Measurements from ENCODE around the gene ATG10. TPM values are rescaled to one million over a fixed set of nuclear protein-coding genes. Genes with fewer than 3 reads are reported as not detected.
"Not testable (repeated sequence)": the region's sequence is repeated elsewhere in the genome, so short reads cannot be mapped to it uniquely, and the experiment has no call there.

The ATG10 gene
- total RNA-seq, 1 donor from 2014 or later = 14.8 TPM

GRCh38 chr5:81936066-81936465, 35.8 kb upstream of the ATG10 start:
- Mint-ChIP-seq H3K36me3 (peaks cover 3% of the 10 kb centered on the region), H3K4me3 (no peak overlapping the region), H3K4me1 (peaks cover 9% of the 10 kb centered on the region), H3K9me3 (peaks cover 14% of the 10 kb centered on the region), H3K27ac (no peak overlapping the region), H3K27me3 (ENCODE audit: low read depth) (no peaks in the 10 kb centered on the region)
- TF ChIP-seq CTCF (IDR thresholded peaks at IDR 0.05; ENCODE audit: unreplicated experiment) = no peak
- DNase-seq (ENCODE audit: low spot score in 2 of 2, unreplicated experiment in 2 of 2) = no peak

GRCh38 chr5:81936750-81937149, 35.1 kb upstream of the ATG10 start:
- H3K27ac Mint-ChIP-seq = no peak overlapping the region

GRCh38 chr5:81942746-81943145, 29.1 kb upstream of the ATG10 start:
- no peaks in the 10 kb centered on the region for H3K4me1 Mint-ChIP-seq
- H3K9me3 Mint-ChIP-seq = peaks cover 32% of the 10 kb centered on the region
- H3K27ac Mint-ChIP-seq = no peak overlapping the region
- peaks cover 10% of the 10 kb centered on the region for H3K36me3 Mint-ChIP-seq
- no peak for TF ChIP-seq CTCF (IDR thresholded peaks at IDR 0.05; ENCODE audit: unreplicated experiment)
- no peak overlapping the region for H3K4me3 Mint-ChIP-seq
- H3K27me3 Mint-ChIP-seq (ENCODE audit: low read depth) = no peaks in the 10 kb centered on the region
- no peak for DNase-seq (ENCODE audit: low spot score in 2 of 2, unreplicated experiment in 2 of 2)

More at GRCh38 chr5:81936750-81937149, 35.1 kb upstream of the ATG10 start:
- Mint-ChIP-seq H3K4me3 (no peak overlapping the region), H3K9me3 (peaks cover 20% of the 10 kb centered on the region), H3K4me1 (peaks cover 9% of the 10 kb centered on the region), H3K36me3 (peaks cover 8% of the 10 kb centered on the region), H3K27me3 (ENCODE audit: low read depth) (no peaks in the 10 kb centered on the region)
- no peak for DNase-seq (ENCODE audit: low spot score in 2 of 2, unreplicated experiment in 2 of 2)
- no peak for TF ChIP-seq CTCF (IDR thresholded peaks at IDR 0.05; ENCODE audit: unreplicated experiment)

- Mint-ChIP-seq H3K4me1 (peaks cover 5% of the 10 kb centered on the region), H3K27ac (no peak overlapping the region), H3K36me3 (no peaks in the 10 kb centered on the region), H3K4me3 (no peak overlapping the region), H3K27me3 (ENCODE audit: low read depth) (no peaks in the 10 kb centered on the region), H3K9me3 (peaks cover 5% of the 10 kb centered on the region)
- no peak for DNase-seq (ENCODE audit: low spot score in 2 of 2, unreplicated experiment in 2 of 2)
- no peak for TF ChIP-seq CTCF (IDR thresholded peaks at IDR 0.05; ENCODE audit: unreplicated experiment)
These were observed 23.5 kb upstream of the ATG10 start for GRCh38 chr5:81948349-81948748.

- TF ChIP-seq CTCF (IDR thresholded peaks at IDR 0.05; ENCODE audit: unreplicated experiment) = no peak
- DNase-seq (ENCODE audit: low spot score in 2 of 2, unreplicated experiment in 2 of 2) = no peak
- H3K9me3 Mint-ChIP-seq = peaks cover 3% of the 10 kb centered on the region
- H3K4me3 Mint-ChIP-seq = no peak overlapping the region
- no peak overlapping the region for H3K27ac Mint-ChIP-seq
- peaks cover 5% of the 10 kb centered on the region for H3K4me1 Mint-ChIP-seq
- no peaks in the 10 kb centered on the region for H3K36me3 Mint-ChIP-seq
- no peaks in the 10 kb centered on the region for H3K27me3 Mint-ChIP-seq (ENCODE audit: low read depth)
These were observed 22.4 kb upstream of the ATG10 start for GRCh38 chr5:81949462-81949861.

- no peak for DNase-seq (ENCODE audit: low spot score in 2 of 2, unreplicated experiment in 2 of 2)
- no peaks in the 10 kb centered on the region for H3K9me3 Mint-ChIP-seq
- H3K27ac Mint-ChIP-seq = no peak overlapping the region
- no peak overlapping the region for H3K4me3 Mint-ChIP-seq
- peaks cover 5% of the 10 kb centered on the region for H3K4me1 Mint-ChIP-seq
- no peaks in the 10 kb centered on the region for H3K27me3 Mint-ChIP-seq (ENCODE audit: low read depth)
- H3K36me3 Mint-ChIP-seq = no peaks in the 10 kb centered on the region
- TF ChIP-seq CTCF (IDR thresholded peaks at IDR 0.05; ENCODE audit: unreplicated experiment) = no peak
These were observed 20.8 kb upstream of the ATG10 start for GRCh38 chr5:81950996-81951395.

- not testable (repeated sequence) for H3K4me3 Mint-ChIP-seq; H3K27ac Mint-ChIP-seq; DNase-seq (ENCODE audit: low spot score in 2 of 2, unreplicated experiment in 2 of 2); H3K27me3 Mint-ChIP-seq (ENCODE audit: low read depth); H3K4me1 Mint-ChIP-seq; H3K9me3 Mint-ChIP-seq; H3K36me3 Mint-ChIP-seq
These were observed 17.0 kb upstream of the ATG10 start for GRCh38 chr5:81954796-81955195.

GRCh38 chr5:81958129-81958528, 13.7 kb upstream of the ATG10 start:
- not testable (repeated sequence) for H3K4me3 Mint-ChIP-seq; DNase-seq (ENCODE audit: low spot score in 2 of 2, unreplicated experiment in 2 of 2); H3K27me3 Mint-ChIP-seq (ENCODE audit: low read depth); H3K9me3 Mint-ChIP-seq; H3K4me1 Mint-ChIP-seq; H3K36me3 Mint-ChIP-seq; H3K27ac Mint-ChIP-seq

All from mesothelial cell of epicardium (in vitro differentiated cells).